Keratinocyte (primary cell): Measurements from ENCODE around the gene HELZ. TPM values are rescaled to one million over a fixed set of nuclear protein-coding genes. Genes with fewer than 3 reads are reported as not detected.

Source experiments
- DNase-seq: peaks from one replicate; pipeline ENCODE4 v3.0.0-alpha.2; 2011; ENCODE audit warnings: low read depth, missing footprints, low spot score
- FAIRE-seq: peaks from 2 replicates; lab custom pipeline; 2011; peaks lifted over from hg19 to GRCh38; lab: Jason Lieb, UNC
- H2AFZ ChIP-seq: 2 replicates; pipeline ENCODE4 v1.6.0; 2012; ENCODE audit warnings: low read length, control low read depth, inconsistent platforms; ENCODE audit not compliant: control insufficient read depth
- H3K27ac ChIP-seq: 2 replicates; pipeline ENCODE4 v1.5.1; 2011; ENCODE audit warnings: low read length; ENCODE audit not compliant: control insufficient read depth, insufficient read depth
- H3K27me3 ChIP-seq: 3 replicates; pipeline ENCODE4 v1.6.0; 2011; ENCODE audit warnings: low read length; ENCODE audit not compliant: control insufficient read depth, insufficient read depth; ENCODE audit errors: extremely low read depth
- H3K36me3 ChIP-seq, 2 experiments: 2 replicates in 1 of 2; 3 replicates in 1 of 2; pipeline ENCODE4 v1.5.1; 2011; ENCODE audit warnings: low read length in 2 of 2, mild to moderate bottlenecking in 1 of 2; ENCODE audit not compliant: control insufficient read depth in 2 of 2, insufficient read depth in 2 of 2; ENCODE audit errors: extremely low read depth in 1 of 2
- H3K4me1 ChIP-seq: 3 replicates; pipeline ENCODE4 v1.5.1; 2011; ENCODE audit warnings: low read length; ENCODE audit not compliant: control insufficient read depth, insufficient read depth; ENCODE audit errors: extremely low read depth
- H3K4me2 ChIP-seq: 3 replicates; pipeline ENCODE4 v1.6.0; 2011; ENCODE audit warnings: low read depth, low read length; ENCODE audit not compliant: control insufficient read depth, insufficient read depth; ENCODE audit errors: extremely low read depth
- H3K4me3 ChIP-seq, 3 experiments: fragments of 200-600 bp in 1 of 3; sonication (generic) in 1 of 3; 2 replicates in 2 of 3; 3 replicates in 1 of 3; pipeline ENCODE4 v1.5.1; 2011 to 2016; ENCODE audit warnings: low read length in 3 of 3, mild to moderate bottlenecking in 3 of 3, control low read depth in 2 of 3, inconsistent platforms in 1 of 3, low read depth in 1 of 3, mixed read lengths in 1 of 3, mixed run types in 1 of 3, moderate library complexity in 1 of 3; ENCODE audit not compliant: control insufficient read depth in 2 of 3, insufficient read depth in 2 of 3; ENCODE audit errors: extremely low read depth in 1 of 3
- H3K79me2 ChIP-seq: 2 replicates; pipeline ENCODE4 v1.6.0; 2012; ENCODE audit warnings: low read length; ENCODE audit not compliant: control insufficient read depth, insufficient read depth
- H3K9ac ChIP-seq: 3 replicates; pipeline ENCODE4 v1.6.0; 2011; ENCODE audit warnings: low read length; ENCODE audit not compliant: control insufficient read depth, insufficient read depth; ENCODE audit errors: extremely low read depth
- H3K9me1 ChIP-seq: 3 replicates; pipeline ENCODE4 v1.6.0; 2011; ENCODE audit warnings: low read length; ENCODE audit not compliant: control insufficient read depth, insufficient read depth; ENCODE audit errors: extremely low read depth
- H3K9me3 ChIP-seq: 2 replicates; pipeline ENCODE4 v1.5.1; 2012; ENCODE audit warnings: low read depth, low read length; ENCODE audit not compliant: control insufficient read depth
- H4K20me1 ChIP-seq: 3 replicates; pipeline ENCODE4 v1.6.0; 2011; ENCODE audit warnings: low read length; ENCODE audit not compliant: control insufficient read depth, insufficient read depth; ENCODE audit errors: extremely low read depth
- EZH2 ChIP-seq: IDR thresholded peaks from one replicate; pipeline ENCODE4 v1.6.1; 2012; ENCODE audit warnings: inconsistent platforms, mild to moderate bottlenecking, low read length, moderate library complexity
- dilution Hi-C: fragments of 300-500 bp; cut with MboI; formaldehyde crosslinking; loops from one replicate; pipeline ENCODE4 v1.7.0; 2020; ENCODE audit warnings: low sequenced_read_pairs; ENCODE audit not compliant: extremely low pct_ligation_motif_present
- polyA plus RNA-seq, 5 experiments: library from polyadenylated mRNA; depleted of rRNA in 3 of 5; stranded (reverse) in 3 of 5; stranded (forward) in 1 of 5; unstranded in 1 of 5; fragments of >200 nt; gene quantifications; 1 replicate in 1 of 5; 2 replicates in 3 of 5; 3 replicates in 1 of 5; pipeline versions ENCODE4 v1.2.1 to v1.2.3, GENCODE V29; 2011 to 2012; ENCODE audit warnings: missing spikeins in 2 of 5, low read depth in 1 of 5, low replicate concordance in 1 of 5
- TF ChIP-seq, protein P1 (sequence below), 3 experiments: IDR thresholded peaks in 1 of 3; conservative IDR thresholded peaks in 1 of 3; optimal IDR thresholded peaks in 1 of 3; 2 replicates in 2 of 3; 3 replicates in 1 of 3; pipeline versions ENCODE3 to v1.5.1; 2011; ENCODE audit warnings: low read length in 3 of 3, mild to moderate bottlenecking in 3 of 3, moderate library complexity in 2 of 3, control low read depth in 1 of 3, inconsistent platforms in 1 of 3; ENCODE audit not compliant: insufficient read depth in 2 of 3; ENCODE audit errors: extremely low read depth in 1 of 3

The HELZ gene
- polyA plus RNA-seq, 1 donor (not counting 4 experiments of a cell fraction or from before 2014, with no cell fraction given) = 18.2 TPM

DNA sequence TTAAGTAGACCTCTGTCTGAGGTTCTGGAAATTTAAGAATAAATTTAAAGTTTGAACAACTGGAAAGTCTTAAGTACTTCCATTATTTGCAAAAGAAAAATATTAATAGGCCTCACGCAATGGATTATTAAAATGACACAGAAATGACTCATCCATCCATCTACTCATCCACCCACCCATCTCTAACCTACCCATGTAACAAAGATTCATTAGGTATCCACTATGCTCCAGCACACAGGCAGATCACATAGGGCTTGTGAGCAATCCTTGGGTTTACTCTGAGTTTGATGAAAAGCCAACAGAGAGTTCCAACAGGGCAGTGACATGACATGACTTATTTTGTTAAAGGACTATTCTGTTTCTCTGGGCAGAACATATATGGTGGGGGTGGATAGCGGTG, 93.3 kb downstream of the HELZ start:
- H3K27ac ChIP-seq = no peak overlapping the region
- no peaks in the 10 kb centered on the region for H3K27me3 ChIP-seq
- peaks cover 6 to 7% of the 10 kb centered on the region in 2 experiments for H3K36me3 ChIP-seq
- no peak overlapping the region for H3K9ac ChIP-seq
- no peaks in the 10 kb centered on the region for H4K20me1 ChIP-seq
- H2AFZ ChIP-seq = no peak overlapping the region
- H3K4me1 ChIP-seq = peaks cover 14% of the 10 kb centered on the region
- DNase-seq (no peak), FAIRE-seq (peak; percentile 62)
- dilution Hi-C loops = no loop called here
- TF ChIP-seq, protein P1, sequence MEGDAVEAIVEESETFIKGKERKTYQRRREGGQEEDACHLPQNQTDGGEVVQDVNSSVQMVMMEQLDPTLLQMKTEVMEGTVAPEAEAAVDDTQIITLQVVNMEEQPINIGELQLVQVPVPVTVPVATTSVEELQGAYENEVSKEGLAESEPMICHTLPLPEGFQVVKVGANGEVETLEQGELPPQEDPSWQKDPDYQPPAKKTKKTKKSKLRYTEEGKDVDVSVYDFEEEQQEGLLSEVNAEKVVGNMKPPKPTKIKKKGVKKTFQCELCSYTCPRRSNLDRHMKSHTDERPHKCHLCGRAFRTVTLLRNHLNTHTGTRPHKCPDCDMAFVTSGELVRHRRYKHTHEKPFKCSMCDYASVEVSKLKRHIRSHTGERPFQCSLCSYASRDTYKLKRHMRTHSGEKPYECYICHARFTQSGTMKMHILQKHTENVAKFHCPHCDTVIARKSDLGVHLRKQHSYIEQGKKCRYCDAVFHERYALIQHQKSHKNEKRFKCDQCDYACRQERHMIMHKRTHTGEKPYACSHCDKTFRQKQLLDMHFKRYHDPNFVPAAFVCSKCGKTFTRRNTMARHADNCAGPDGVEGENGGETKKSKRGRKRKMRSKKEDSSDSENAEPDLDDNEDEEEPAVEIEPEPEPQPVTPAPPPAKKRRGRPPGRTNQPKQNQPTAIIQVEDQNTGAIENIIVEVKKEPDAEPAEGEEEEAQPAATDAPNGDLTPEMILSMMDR (optimal IDR thresholded peaks at IDR 0.05 in 1 of 3, IDR thresholded peaks at IDR 0.05 in 1 of 3, conservative IDR thresholded peaks at IDR 0.05 in 1 of 3; ENCODE audit: extremely low read depth in 1 of 3, insufficient read depth in 2 of 3, low read length in 3 of 3) = no peak
- no peak for TF ChIP-seq EZH2
- no peak overlapping the region for H3K4me2 ChIP-seq
- H3K9me3 ChIP-seq = no peaks in the 10 kb centered on the region
- H3K9me1 ChIP-seq = no peaks in the 10 kb centered on the region
- H3K4me3 ChIP-seq = no peak overlapping the region
- H3K79me2 ChIP-seq = no peaks in the 10 kb centered on the region

DNA sequence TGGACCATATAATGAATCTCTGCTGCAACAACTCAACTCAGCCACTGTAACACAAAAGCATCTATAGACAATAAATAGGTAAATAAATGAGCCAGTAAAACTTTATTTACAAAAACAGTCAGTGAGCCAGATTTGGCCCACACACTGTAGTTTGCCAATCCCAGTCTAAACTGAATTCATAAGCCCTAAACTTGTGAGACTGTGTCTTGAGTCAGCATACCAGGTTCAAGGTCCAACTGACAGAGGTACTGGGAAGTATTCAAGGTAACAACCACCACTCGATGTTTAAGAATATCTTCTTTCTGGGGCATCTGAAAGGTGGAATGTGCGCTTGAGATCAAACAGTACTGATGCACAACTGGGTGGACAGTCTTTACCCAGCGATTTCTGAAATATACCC, 94.2 kb downstream of the HELZ start:
- DNase-seq = no peak
- dilution Hi-C loops = no loop called here
- H3K4me3 ChIP-seq = no peak overlapping the region

More for the DNA sequence above, 94.2 kb downstream of the HELZ start:
- peaks cover 6 to 12% of the 10 kb centered on the region in 2 experiments for H3K36me3 ChIP-seq
- H3K27me3 ChIP-seq = no peaks in the 10 kb centered on the region
- no peaks in the 10 kb centered on the region for H3K9me1 ChIP-seq
- peaks cover 10% of the 10 kb centered on the region for H3K4me1 ChIP-seq
- H3K9ac ChIP-seq = no peak overlapping the region
- no peak overlapping the region for H2AFZ ChIP-seq
- no peak for TF ChIP-seq EZH2
- TF ChIP-seq, protein P1 (optimal IDR thresholded peaks at IDR 0.05 in 1 of 3, IDR thresholded peaks at IDR 0.05 in 1 of 3, conservative IDR thresholded peaks at IDR 0.05 in 1 of 3; ENCODE audit: extremely low read depth in 1 of 3, insufficient read depth in 2 of 3, low read length in 3 of 3) = no peak
- H3K27ac ChIP-seq = peak overlapping the region; percentile 22
- H3K9me3 ChIP-seq = no peaks in the 10 kb centered on the region
- no peak for FAIRE-seq
- no peaks in the 10 kb centered on the region for H3K79me2 ChIP-seq
- no peak overlapping the region for H3K4me2 ChIP-seq
- H4K20me1 ChIP-seq = no peaks in the 10 kb centered on the region
